Spinal cord (tissue), 10 donors: ENCODE measurements around the gene LYZL1. TPM values are rescaled to one million over a fixed set of nuclear protein-coding genes. Genes with fewer than 3 reads are reported as not detected.

ENCODE experiments used
- DNase-seq, 6 donors: peaks; one replicate each; pipeline versions ENCODE4 v3.0.0 to v3.0.0-alpha.2; 2013 to 2015; ENCODE audit warnings: low spot score in 6 of 6, low read depth in 4 of 6
- H3K27ac ChIP-seq: one replicate; pipeline ENCODE4 v1.5.1; 2013; ENCODE audit warnings: low read depth, low read length, control low read depth
- H3K27me3 ChIP-seq: one replicate; pipeline ENCODE4 v1.6.1; 2013; ENCODE audit warnings: low read length; ENCODE audit not compliant: control insufficient read depth, insufficient read depth
- H3K36me3 ChIP-seq: one replicate; pipeline ENCODE4 v1.6.1; 2013; ENCODE audit warnings: low read length; ENCODE audit not compliant: control insufficient read depth, insufficient read depth
- H3K4me1 ChIP-seq: one replicate; pipeline ENCODE4 v1.6.1; 2013; ENCODE audit warnings: low read length; ENCODE audit not compliant: control insufficient read depth, insufficient read depth
- H3K4me3 ChIP-seq: one replicate; pipeline ENCODE4 v1.5.1; 2013; ENCODE audit warnings: low read depth, low read length, control low read depth
- H3K9me3 ChIP-seq: one replicate; pipeline ENCODE4 v1.6.1; 2013; ENCODE audit warnings: low read length; ENCODE audit not compliant: control insufficient read depth, insufficient read depth
- WGBS: methylation state at CpG from one replicate; pipeline ENCODE4 v1.1.5; 2013; ENCODE audit warnings: missing lambda C conversion rate; ENCODE audit not compliant: insufficient coverage; 5-methylcytosine and 5-hydroxymethylcytosine counted together
- polyA plus RNA-seq, 2 donors: library from polyadenylated mRNA; unstranded; fragments of 120-200 nt; gene quantifications; one replicate each; pipeline ENCODE4 v1.2.1, GENCODE V29; 2013; ENCODE audit not compliant: insufficient read length in 2 of 2
- total RNA-seq, 2 donors: library from RNA; depleted of rRNA in 1 of 2; stranded (reverse); fragments of 120-200 nt in 1 of 2; fragments of >200 nt in 1 of 2; gene quantifications; one replicate each; pipeline versions ENCODE4 v1.2.3 to v1.2.4, GENCODE V29; 2013 to 2014
- donor health status: healthy.

LYZL1 gene
- total and polyA plus RNA-seq, 4 donors = not detected

DNA sequence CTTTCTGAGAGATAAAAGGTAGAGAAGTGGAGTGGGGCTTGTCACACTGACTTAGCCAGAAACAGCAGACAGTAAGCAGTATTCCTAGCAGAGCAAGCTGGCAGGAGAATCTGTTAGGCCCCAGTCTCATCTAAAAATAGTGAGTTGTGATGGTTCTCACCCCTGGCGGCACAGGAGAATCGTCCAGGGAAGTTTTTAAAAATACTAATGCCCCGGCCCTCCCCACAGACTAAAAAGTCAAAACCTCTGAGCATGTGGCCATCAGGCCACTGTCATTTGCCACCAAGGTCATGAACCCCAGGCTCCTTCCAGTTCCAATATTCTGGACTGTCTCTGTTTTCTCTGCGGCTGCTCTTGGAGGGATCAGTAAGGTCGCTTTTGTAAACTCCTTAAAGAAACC, 34.0 kb downstream of the LYZL1 start:
- no peak overlapping the region for H3K4me3 ChIP-seq
- WGBS = 77% methylated on average over 2 of the region's 5 CpGs
- no peaks in the 10 kb centered on the region for H3K9me3 ChIP-seq
- peak in 1 of 6 donors; percentile 41 for DNase-seq
- H3K27ac ChIP-seq = no peak overlapping the region
- H3K27me3 ChIP-seq = peaks cover 3% of the 10 kb centered on the region
- peaks cover 10% of the 10 kb centered on the region for H3K4me1 ChIP-seq
- no peaks in the 10 kb centered on the region for H3K36me3 ChIP-seq

- no peaks in the 10 kb centered on the region for H3K9me3 ChIP-seq
Observed at GRCh38 chr10:29323367-29323766, 34.5 kb downstream of the LYZL1 start.

GRCh38 chr10:29324220-29324841, 35.5 kb downstream of the LYZL1 start:
- DNase-seq = no peak
- Histone ChIP-seq H3K4me1 (no peaks in the 10 kb centered on the region), H3K36me3 (no peaks in the 10 kb centered on the region), H3K4me3 (no peak overlapping the region), H3K27ac (no peak overlapping the region), H3K9me3 (no peaks in the 10 kb centered on the region), H3K27me3 (peaks cover 4% of the 10 kb centered on the region)
- WGBS = 86% methylated on average over 8 of the region's 11 CpGs

More at GRCh38 chr10:29323367-29323766, 34.5 kb downstream of the LYZL1 start:
- Histone ChIP-seq H3K27me3 (peaks cover 4% of the 10 kb centered on the region), H3K4me1 (peaks cover 8% of the 10 kb centered on the region), H3K4me3 (no peak overlapping the region), H3K36me3 (no peaks in the 10 kb centered on the region), H3K27ac (no peak overlapping the region)
- DNase-seq = no peak
- WGBS = 69% methylated on average over 5 of the region's 5 CpGs

DNA sequence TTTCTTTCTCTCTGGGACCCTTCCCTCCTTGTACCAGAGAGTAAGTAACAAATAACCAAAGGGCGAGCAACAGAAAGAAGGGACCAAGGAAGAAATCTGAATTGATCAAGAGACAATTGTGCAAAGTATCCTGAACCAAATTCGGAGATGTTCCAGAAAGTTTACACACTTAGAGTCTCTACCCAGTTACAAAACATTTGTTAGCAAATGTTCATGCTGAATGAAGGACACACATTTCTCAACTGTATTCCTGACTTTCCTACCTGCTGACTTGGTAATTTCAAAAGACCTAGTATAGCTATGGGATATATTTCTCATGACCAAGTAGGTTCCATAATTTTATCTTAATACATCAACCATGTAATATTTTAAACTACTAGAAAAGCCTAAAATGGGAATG, 37.4 kb downstream of the LYZL1 start:
- Histone ChIP-seq H3K4me1 (no peaks in the 10 kb centered on the region), H3K27ac (no peak overlapping the region), H3K9me3 (no peaks in the 10 kb centered on the region), H3K27me3 (peaks cover 2% of the 10 kb centered on the region), H3K4me3 (no peak overlapping the region), H3K36me3 (no peaks in the 10 kb centered on the region)
- WGBS = no CpG with 5 or more reads among the region's 2 CpGs
- no peak for DNase-seq

DNA sequence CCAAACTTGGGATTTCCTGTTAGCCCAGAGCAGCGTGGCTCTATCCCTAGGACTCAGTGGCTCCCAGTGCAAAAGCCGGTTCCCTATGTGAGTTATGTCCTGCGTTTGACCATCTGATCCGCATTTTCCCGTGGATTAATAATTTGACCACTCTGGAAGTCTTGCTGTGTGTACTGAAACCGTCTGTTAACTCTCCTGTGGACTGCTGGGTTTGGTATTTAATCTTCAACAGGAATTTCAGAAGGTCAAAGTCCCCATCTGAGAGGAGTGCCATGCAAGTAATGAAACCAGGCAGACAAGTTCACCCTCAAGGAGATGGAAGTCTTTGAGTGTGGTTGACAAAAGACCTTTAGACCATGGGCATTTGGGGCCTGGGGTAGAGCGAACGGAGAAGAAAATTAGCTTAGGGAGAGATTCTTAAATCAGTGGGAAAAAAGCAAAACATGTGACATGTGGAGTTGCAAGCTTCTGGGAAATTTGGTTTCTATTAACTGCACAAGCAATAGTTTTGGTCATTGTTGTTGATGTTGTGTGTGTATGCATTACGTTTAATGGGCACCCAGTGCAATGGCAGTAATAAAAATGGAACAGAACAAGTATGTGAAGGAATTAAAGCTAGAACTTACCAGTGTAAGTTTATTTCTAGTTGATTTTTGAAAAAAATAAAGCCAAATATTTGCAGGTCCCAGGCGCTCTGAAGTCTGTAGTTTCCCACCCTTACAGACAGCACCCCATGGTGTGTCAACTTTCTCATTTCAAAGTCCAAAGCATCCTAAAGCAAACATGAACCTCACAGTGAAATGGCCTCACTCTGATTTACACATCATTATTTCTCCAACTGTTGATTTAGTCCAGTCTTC, 38.2 kb downstream of the LYZL1 start:
- 79% methylated on average over 10 of the region's 10 CpGs for WGBS
- DNase-seq = no peak

DNA sequence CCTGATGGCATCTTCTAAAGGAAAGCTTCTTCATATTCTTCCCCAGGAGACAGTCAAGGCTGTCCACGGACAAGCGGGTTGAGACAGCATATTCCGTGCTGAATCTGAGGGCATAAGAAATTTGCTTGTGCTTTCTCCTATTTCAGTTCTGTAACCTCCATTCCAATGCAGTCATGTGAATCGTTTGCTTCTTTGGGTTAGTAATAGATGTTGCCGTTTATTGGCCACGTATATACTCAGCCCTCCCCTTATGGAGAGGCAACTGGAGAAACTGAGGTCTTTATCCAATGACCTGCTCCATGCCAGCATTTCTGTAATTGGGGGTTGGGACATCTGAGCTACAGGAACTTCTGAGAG, 38.9 kb downstream of the LYZL1 start:
- H3K27me3 ChIP-seq = peaks cover 2% of the 10 kb centered on the region
- H3K9me3 ChIP-seq = no peaks in the 10 kb centered on the region
- no peak overlapping the region for H3K27ac ChIP-seq
- no peak for DNase-seq
- 76% methylated on average over 2 of the region's 6 CpGs for WGBS
- H3K4me3 ChIP-seq = no peak overlapping the region
- H3K4me1 ChIP-seq = no peaks in the 10 kb centered on the region
- H3K36me3 ChIP-seq = no peaks in the 10 kb centered on the region

More for the DNA sequence above, 38.2 kb downstream of the LYZL1 start:
- Histone ChIP-seq H3K27ac (no peak overlapping the region), H3K27me3 (peaks cover 2% of the 10 kb centered on the region), H3K36me3 (no peaks in the 10 kb centered on the region), H3K4me3 (no peak overlapping the region), H3K4me1 (no peaks in the 10 kb centered on the region), H3K9me3 (no peaks in the 10 kb centered on the region)

- 76% methylated on average over 3 of the region's 3 CpGs for WGBS
Observed at GRCh38 chr10:29328983-29329382, 40.1 kb downstream of the LYZL1 start.

DNA sequence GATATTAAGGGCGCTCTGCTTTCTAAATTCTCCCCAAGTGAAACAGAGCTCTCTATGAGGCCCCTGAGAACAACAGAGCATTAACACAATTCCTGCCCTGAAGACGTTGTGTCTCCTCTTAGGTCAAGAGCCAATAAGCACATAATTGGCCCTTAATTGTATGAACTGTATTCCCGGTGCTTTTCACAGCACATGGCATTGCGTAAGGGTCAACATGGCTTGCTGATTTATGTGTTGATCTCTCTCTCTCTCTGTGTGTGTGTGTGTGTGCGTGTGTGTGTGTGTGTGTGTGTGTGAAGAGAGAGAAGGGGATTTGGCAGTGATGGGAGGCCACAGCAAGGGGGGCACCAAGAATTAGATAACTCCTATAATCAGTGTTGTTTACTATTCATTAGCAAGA, 40.5 kb downstream of the LYZL1 start:
- H3K4me1 ChIP-seq = no peaks in the 10 kb centered on the region
- WGBS = 38% methylated on average over 2 of the region's 5 CpGs
- DNase-seq = peak in 1 of 6 donors; percentile 14
- H3K27me3 ChIP-seq = peaks cover 2% of the 10 kb centered on the region
- H3K9me3 ChIP-seq = no peaks in the 10 kb centered on the region
- no peaks in the 10 kb centered on the region for H3K36me3 ChIP-seq
- no peak overlapping the region for H3K4me3 ChIP-seq
- no peak overlapping the region for H3K27ac ChIP-seq

More at GRCh38 chr10:29328983-29329382, 40.1 kb downstream of the LYZL1 start:
- Histone ChIP-seq H3K36me3 (no peaks in the 10 kb centered on the region), H3K4me1 (no peaks in the 10 kb centered on the region), H3K27me3 (peaks cover 2% of the 10 kb centered on the region), H3K4me3 (no peak overlapping the region), H3K27ac (no peak overlapping the region), H3K9me3 (no peaks in the 10 kb centered on the region)
- peak in 1 of 6 donors; percentile 20 for DNase-seq

DNA sequence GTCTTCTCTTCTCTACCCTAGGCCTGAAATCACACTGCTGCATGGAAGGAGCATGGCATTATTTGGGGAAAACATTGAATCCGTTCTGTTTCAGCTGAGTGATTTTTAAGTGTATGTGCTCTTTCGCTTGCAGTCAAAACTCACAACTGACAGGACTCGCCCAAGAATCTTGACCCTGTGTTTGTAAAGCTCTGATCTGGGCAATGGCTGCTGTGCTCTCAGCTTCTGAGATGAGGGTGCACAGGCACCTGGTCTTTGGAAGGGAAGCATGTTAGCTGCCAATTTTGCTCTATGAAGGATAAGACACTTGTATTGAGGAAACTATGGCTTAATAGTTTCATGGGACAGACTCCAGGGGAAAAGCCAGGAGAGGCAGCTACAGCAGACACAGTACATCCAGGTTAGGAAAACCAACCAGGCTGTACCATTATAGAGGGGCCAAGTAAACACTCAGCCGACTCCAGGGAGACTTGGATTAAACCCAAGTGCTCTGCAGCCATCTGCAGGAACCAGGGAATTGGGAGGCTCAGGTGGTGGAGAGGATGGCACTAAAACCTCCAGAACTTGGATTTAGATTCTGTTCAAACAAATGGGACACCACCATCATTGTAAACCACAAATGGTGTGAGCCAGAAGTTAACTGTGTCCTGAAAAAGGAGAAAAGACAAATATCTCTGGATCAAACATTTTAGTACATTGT, 43.3 kb downstream of the LYZL1 start:
- no peak overlapping the region for H3K27ac ChIP-seq
- 87% methylated on average over 4 of the region's 4 CpGs for WGBS
- no peak overlapping the region for H3K4me3 ChIP-seq
- H3K4me1 ChIP-seq = no peaks in the 10 kb centered on the region
- peaks cover 2% of the 10 kb centered on the region for H3K27me3 ChIP-seq
- H3K36me3 ChIP-seq = no peaks in the 10 kb centered on the region
- no peaks in the 10 kb centered on the region for H3K9me3 ChIP-seq
- no peak for DNase-seq
